Measurements from ENCODE around the gene CLDN2.
"Not testable (repeated sequence)": the region's sequence is repeated elsewhere in the genome, so short reads cannot be mapped to it uniquely, and the experiment has no call there.

The CLDN2 gene, protein sequence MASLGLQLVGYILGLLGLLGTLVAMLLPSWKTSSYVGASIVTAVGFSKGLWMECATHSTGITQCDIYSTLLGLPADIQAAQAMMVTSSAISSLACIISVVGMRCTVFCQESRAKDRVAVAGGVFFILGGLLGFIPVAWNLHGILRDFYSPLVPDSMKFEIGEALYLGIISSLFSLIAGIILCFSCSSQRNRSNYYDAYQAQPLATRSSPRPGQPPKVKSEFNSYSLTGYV

DNA sequence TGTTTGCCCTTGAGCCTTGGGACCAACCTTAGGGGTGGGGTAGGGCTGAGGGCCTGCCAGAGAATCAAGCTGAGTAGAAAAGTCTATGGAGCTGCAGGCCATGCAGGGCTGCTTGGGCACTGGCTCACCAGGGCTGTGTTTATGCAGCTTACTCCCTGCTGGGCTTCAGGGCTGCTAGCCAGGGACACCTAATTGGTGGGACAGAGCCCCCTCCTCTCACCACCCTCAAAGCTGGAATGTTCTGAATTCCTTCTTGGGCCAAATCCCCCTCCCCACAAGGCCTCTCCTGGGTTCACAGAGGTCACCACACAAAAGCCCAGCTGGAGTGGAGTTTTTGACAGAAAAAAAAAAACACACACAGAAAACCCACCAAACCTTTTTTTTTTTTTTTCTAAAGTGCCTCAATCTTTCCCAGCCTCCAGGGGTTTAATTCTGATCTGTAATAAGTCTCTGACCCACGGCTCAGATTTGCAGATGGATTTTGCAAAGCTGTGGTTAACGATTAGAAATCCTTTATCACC is at the start of gene CLDN2:
CLDN2 (plus strand) TSS at position 471 of the 521 bp plus-strand sequence. CDS start 7,827 bp downstream, outside the sequence.
- no peak for TF ChIP-seq CTCF (IDR thresholded peaks at IDR 0.05; ENCODE audit: borderline replicate concordance, insufficient read depth, low read depth, low read length)
- no peak within 1 kb of the TSS for H3K4me3 ChIP-seq (ENCODE audit: low read depth, low read length)

DNA sequence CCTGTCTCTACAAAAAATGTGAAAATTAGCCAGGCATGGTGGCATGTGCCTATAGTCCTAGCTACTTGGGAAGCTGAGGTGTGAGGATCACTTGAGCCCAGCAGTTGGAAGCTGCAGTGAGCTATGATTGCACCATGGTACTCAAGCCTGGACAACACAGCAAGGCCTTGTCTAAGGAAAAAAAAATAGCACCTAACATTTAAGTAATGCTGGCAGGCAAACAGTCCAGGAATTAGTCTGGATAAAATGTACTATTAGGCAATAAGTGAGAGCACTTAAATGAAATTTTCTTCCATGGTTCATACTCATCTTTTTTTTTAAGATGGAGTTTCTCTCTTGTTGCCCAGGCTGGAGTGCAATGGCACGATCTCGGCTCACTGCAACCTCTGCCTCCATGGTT is 47.4 kb upstream of the CLDN2 start:
- H3K4me3 ChIP-seq (ENCODE audit: low read depth, low read length): not testable (repeated sequence)

GRCh38 chrX:106874075-106874474 is 46.1 kb upstream of the CLDN2 start:
- no peak overlapping the region for H3K4me3 ChIP-seq (ENCODE audit: low read depth, low read length)
- TF ChIP-seq CTCF (IDR thresholded peaks at IDR 0.05; ENCODE audit: borderline replicate concordance, insufficient read depth, low read depth, low read length): 0 out of 2 replicates have a peak, but pooled peaks have one; percentile 13

DNA sequence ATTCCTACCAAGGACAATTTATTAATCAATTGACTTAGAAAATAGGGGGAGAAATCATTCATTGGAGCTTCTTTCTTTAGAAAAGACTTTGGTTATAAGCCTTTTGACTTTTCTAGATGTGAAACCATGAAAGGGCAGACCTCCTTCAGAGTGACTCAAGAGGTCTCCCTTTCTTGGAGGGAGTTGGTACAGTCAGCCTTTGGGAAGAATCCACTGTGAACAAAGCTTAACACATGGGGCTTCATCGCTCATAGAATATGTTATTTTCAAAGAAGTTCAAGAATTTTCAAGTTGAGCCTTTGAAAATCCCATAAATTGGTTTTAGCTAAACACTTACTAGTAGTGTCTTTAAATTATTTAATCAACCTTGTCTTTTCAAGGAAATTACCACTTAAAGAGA is 45.1 kb upstream of the CLDN2 start:
- no peak for TF ChIP-seq CTCF (IDR thresholded peaks at IDR 0.05; ENCODE audit: borderline replicate concordance, insufficient read depth, low read depth, low read length)
- H3K4me3 ChIP-seq (ENCODE audit: low read depth, low read length): no peak overlapping the region

GRCh38 chrX:106889468-106889867 is 30.7 kb upstream of the CLDN2 start:
- no peak for TF ChIP-seq CTCF (IDR thresholded peaks at IDR 0.05; ENCODE audit: borderline replicate concordance, insufficient read depth, low read depth, low read length)
- H3K4me3 ChIP-seq (ENCODE audit: low read depth, low read length): no peak overlapping the region

DNA sequence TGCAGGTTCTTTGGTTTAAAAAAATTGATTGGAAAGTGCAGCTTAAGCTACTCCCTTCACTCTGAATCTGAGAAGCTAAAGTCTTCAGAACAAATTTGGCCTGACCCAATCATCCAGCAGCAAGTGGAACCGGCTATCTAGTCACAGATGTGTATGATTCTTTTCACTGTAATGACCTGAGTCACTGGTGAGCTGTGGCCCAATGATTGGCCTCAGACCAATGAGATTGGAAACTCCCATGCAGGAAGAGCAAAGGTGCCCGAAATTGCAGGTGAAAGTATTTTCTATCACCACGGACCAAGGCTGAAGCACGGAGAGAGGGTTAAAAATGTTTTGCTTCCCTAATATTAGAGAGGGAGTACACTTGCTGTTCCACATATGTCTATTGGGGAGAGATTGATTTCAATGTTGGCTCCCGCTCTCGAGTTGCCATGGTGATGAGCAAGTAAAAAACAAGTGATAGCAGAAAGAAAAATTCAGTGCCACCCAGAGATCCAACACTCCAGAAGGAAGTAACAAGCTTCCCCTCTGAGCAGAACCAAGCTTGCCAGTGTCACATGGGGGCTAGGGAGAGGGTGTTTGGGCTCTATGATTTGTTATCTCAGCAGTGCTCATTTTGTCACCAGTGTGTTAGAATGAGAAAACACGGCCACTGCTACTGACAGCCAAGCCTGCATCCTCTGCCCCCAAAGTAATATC is 28.3 kb upstream of the CLDN2 start:
- no peak for TF ChIP-seq CTCF (IDR thresholded peaks at IDR 0.05; ENCODE audit: borderline replicate concordance, insufficient read depth, low read depth, low read length)
- no peak overlapping the region for H3K4me3 ChIP-seq (ENCODE audit: low read depth, low read length)

GRCh38 chrX:106894392-106894909 is 25.8 kb upstream of the CLDN2 start:
- H3K4me3 ChIP-seq (ENCODE audit: low read depth, low read length): no peak overlapping the region
- peak; percentile 91 for TF ChIP-seq CTCF (IDR thresholded peaks at IDR 0.05; ENCODE audit: borderline replicate concordance, insufficient read depth, low read depth, low read length)
